HG03520 (cell line): ENCODE measurements around the gene ARID3A.

Experiments
- ATAC-seq: cut with Tn5 transposase; IDR thresholded peaks from one replicate; pipeline ENCODE4 v1.9.1; 2021; ENCODE audit warnings: mild to moderate bottlenecking, moderate library complexity; ENCODE audit not compliant: unreplicated experiment

ARID3A gene

GRCh38 chr19:911197-912033 is 14.4 kb upstream of the ARID3A start:
- ATAC-seq: no peak

DNA sequence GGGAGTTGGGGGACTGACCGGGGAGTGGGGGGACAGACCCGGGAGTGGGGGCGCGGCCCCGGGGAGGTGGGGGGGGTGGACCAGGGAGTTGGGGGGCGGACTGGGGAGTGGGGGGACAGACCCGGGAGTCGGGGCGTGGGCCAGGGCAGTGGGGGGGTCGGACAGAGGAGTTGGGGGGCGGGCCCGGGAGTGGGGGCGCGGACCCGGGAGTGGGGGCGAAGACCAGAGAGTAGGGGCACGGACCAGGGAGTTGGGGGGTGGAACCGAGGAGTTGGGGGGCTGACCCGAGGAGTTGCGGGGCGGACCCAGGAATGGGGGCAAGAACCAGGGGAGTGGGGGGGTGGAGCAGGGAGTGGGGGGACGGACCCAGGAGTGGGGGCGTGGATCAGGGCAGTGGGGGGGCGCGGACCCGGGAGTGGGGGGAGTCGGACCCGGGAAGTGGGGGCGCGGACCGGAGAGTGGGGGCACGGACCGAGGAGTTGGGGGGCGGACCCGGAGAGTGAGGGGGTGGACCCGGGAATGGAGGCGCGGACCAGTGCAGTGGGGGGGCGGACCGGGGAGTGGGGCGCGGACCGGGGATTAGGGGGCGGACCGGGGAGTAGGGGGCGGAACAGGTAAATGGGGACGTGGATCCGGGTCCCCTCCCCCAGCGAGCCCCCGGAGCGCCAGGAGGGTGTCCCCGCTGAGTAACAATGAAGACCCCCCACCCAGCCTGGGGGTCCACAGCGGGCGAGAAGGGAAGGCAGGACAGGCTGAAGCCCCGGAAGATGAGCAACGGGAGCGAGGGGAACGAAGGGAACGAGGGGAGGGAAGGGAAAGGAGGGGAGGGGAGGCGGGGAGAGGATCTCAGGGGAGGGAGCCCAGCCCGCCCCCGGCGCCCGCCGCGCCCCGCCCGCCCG is 13.4 kb upstream of the ARID3A start:
- no peak for ATAC-seq

GRCh38 chr19:913080-913748 is 12.6 kb upstream of the ARID3A start, which contains the start of gene R3HDM4:
TSS of gene R3HDM4 (minus strand) at chr19:913219. CDS start at chr19:913157, 62 bp downstream.
- no peak for ATAC-seq

- ATAC-seq: no peak
Observed at GRCh38 chr19:916645-917322, 9.1 kb upstream of the ARID3A start.

DNA sequence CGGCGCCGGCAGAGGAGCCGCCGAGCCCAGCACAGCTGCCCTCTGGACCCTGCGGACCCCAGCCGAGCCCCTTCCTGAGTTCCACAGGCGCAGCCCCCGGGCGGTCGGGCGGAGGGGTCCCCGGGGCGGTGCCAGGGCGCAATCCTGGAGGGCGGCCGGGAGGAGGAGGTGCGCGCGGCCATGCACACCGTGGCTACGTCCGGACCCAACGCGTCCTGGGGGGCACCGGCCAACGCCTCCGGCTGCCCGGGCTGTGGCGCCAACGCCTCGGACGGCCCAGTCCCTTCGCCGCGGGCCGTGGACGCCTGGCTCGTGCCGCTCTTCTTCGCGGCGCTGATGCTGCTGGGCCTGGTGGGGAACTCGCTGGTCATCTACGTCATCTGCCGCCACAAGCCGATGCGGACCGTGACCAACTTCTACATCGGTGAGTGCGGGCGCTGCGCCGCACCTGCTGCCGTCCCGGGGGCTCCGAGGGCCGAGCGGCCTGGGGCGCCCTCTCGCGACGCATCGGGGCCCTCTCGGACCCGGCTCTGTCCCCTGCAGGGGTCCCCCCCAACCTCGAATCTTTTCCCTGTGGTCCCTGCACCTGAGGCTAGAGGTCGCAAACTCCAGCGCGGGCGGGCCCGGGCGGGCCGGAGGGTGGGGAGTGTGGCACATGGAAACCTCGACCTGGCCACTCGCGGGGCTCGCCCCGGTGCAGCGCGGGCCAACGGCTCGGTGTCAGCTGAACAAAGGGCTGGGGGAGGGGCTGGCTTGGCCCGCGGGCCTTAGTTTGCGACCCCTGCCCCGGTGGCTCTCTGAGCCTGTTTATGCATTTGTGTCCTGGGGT is 8.3 kb upstream of the ARID3A start, which contains the start of gene KISS1R:
TSS of gene KISS1R (plus strand) at position 11 of the 829 bp plus-strand sequence. CDS start at position 181, 170 bp downstream.
- ATAC-seq: no peak

GRCh38 chr19:918152-918437 is 7.7 kb upstream of the ARID3A start:
- no peak for ATAC-seq

DNA sequence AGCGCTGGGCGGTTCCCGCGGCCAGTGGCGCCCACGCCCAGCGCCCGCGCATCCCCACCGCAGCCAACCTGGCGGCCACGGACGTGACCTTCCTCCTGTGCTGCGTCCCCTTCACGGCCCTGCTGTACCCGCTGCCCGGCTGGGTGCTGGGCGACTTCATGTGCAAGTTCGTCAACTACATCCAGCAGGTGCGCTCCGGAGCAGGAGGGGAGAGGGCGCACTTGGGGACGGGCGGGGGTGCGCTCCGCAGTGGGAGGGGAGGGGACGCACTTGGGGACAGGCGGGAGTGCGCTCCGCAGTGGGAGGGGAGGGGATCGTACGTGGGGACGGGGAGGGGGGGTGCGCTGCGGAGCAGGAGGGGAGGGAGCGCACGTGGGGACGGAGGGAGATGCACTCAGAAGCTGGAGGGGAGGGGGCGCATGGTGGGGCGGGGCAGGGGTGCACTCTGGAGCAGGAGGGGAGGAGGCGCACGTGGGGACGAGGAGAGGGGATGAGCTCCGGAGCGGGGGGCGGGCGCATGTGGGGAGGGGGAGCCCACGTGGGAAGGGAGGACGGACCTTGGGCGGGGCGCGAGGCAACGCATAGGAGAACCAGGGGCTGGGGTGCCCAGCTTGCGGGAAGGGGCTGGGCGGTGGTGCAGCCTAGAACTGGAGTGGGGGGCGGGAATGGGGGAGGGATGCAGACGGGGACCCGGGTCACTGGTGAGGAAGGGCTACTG is 7.2 kb upstream of the ARID3A start:
- ATAC-seq: no peak

DNA sequence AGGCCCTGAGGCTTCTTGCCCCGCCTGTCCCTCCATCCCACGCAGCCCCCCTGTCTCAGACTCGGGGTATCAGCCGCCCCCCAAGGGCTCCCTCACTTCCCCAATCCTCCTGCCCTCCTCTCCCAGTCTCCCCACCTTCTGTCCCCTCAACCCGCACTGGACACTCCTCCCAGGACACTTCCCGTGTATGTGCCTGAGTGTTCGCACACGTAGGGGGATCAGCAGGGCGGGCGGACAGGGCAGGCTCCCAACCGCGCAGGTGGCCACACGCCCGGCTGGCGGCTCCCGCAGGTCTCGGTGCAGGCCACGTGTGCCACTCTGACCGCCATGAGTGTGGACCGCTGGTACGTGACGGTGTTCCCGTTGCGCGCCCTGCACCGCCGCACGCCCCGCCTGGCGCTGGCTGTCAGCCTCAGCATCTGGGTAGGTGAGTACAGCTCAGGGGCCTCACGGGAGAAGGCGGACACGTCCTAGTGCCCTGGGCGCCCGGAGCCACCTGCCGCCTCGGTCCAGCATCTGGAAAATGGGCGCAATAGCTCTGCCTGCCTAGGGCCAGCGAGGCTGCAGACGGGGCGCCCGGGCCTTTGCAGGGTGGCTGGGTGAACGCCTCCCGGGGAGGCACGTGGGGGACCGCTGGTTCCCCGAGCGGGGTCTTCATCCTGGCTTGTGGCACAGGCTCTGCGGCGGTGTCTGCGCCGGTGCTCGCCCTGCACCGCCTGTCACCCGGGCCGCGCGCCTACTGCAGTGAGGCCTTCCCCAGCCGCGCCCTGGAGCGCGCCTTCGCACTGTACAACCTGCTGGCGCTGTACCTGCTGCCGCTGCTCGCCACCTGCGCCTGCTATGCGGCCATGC is 6.4 kb upstream of the ARID3A start:
- ATAC-seq: no peak

DNA sequence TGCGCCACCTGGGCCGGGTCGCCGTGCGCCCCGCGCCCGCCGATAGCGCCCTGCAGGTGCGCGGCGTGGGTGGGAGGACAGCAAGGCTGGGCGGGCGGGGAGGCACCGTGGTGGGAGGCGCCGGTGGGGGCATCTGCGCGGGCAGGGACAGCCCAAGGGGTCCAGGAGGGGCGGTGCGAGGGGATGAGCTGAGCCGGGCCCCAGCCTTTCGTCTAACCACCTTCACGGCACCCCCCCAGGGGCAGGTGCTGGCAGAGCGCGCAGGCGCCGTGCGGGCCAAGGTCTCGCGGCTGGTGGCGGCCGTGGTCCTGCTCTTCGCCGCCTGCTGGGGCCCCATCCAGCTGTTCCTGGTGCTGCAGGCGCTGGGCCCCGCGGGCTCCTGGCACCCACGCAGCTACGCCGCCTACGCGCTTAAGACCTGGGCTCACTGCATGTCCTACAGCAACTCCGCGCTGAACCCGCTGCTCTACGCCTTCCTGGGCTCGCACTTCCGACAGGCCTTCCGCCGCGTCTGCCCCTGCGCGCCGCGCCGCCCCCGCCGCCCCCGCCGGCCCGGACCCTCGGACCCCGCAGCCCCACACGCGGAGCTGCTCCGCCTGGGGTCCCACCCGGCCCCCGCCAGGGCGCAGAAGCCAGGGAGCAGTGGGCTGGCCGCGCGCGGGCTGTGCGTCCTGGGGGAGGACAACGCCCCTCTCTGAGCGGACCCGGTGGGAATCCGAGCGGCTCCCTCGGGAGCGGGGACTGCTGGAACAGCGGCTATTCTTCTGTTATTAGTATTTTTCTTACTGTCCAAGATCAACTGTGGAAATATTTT is 5.6 kb upstream of the ARID3A start:
- no peak for ATAC-seq

- ATAC-seq: no peak
Observed at GRCh38 chr19:924553-925086, 1.2 kb upstream of the ARID3A start.

DNA sequence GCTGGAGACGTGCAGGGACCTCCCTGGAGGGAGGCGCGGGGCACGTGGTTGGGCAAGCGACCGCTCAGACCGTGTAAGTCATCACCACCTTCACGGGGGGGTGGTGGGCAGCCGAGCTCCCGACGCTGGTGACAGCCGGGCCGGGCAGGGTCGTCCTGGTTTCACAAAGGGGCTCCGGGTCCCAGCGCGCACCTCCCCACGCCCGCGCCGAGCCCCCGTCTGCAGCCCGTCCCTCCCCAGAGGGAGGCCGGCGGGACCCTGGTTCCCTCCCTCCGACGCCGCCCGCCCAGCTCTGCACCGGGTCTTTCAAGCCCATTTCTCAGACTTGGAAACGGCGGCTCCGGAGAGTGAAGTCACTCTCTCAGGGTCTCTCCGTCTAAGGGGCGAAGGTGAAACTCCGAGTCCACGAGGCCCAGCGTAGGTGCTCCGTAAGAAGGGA is 729 bp upstream of the ARID3A start:
- ATAC-seq: peak; percentile 13

GRCh38 chr19:926323-926588 is 421 bp downstream of the ARID3A start:
- no peak for ATAC-seq

DNA sequence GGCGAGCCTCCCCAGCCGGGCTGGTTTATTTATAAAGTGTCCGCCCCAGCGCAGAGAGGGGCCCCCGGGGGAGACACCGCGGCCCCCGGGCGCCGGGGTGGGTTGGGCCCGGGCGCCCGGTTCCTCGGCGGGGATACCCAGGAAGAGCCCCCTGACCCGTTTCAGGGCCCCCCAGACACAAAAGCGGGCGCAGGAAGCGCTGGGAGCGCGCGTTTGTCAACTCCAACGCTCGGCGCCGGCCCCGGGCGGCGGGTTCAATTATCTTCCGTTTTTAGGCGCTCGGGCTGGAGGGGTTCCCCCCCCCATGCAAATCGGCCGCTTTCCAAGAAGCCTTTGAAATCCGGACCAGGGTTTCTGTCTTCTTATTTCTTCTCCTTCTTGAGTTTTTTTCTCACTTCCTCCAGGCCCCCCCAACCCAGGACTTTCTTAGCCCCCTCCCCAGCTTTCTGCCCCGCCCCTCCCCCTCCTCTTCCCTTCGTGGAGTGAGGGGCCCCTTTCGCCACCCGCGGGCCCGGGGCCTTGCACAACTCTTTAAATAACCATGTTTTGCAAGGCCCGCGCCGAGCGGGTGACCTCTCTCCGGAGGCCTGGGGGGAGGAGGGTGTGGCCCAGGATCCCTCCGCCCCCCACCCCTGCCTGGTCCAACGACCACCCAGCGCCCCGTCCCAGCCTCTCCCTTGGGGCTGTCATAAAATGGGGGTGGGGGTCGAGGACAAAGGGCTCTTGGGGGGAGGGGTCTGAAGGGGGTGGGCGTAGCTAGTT is 935 bp downstream of the ARID3A start:
- ATAC-seq: no peak

DNA sequence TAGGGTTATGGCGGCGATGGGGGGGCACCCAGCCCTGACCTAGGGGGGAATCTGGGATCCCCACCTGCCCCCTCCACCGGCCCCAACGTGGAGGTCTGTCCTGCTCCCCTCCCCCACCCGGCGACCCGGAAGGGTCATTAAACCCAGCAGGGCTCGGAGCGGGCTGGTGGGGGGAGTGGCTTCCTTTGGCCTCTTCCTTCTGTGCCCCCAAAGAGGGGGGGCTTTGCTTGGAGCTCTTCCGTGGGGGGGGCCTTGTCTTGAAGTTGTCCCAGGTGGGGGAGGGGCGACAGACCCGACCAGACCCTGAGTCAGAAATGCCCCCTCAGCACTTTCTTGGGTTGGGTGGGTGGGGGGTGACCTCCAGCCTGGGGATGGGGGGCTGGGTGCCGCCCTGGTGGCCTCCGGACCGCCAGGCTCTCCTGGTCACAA is 1.5 kb downstream of the ARID3A start:
- ATAC-seq: no peak

DNA sequence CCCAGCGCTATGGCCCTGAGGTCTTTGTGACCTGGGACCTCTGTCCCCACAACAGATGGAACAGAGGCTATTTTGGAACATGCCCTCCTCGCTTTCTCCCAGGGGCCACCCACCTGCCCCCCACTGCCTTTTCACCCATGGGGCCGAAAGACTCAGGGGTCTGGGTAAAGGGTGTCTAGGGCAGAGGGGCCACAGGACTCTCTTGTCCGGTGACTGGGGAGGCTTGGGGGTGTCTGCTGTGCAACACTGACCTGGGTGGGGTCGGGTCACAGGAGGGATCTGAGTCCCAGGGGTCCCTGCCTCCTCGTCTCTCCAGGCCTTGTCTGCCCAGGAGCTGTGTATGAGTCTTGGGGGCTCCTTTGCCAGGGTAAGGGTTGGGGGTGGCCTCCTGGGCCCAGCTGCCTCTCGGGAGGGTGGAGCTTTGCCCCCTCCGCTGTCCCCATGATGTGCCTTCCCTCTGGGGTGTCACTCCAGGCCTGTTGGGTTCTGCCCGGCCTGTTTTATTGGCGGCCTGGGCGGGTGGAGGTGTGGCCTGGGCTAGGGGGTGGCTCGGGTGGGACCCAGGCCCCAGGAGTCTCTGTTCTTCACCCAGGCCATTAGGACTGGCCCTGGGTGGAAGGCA is 2.1 kb downstream of the ARID3A start:
- ATAC-seq: no peak

GRCh38 chr19:928471-929202 is 2.8 kb downstream of the ARID3A start:
- no peak for ATAC-seq
